Left ventricle myocardium inferior (tissue), 1 donor: ENCODE data around the gene ST6GALNAC4. TPM values are rescaled to one million over a fixed set of nuclear protein-coding genes. Genes with fewer than 3 reads are reported as not detected.

Experiments
- DNase-seq: peaks from one replicate; pipeline ENCODE4 v3.0.0-alpha.2; 2020
- H3K27ac ChIP-seq: fragments of 200-600 bp; replicated peaks from 2 replicates; pipeline ENCODE4 v1.8.0; 2021
- H3K27me3 ChIP-seq: fragments of 200-600 bp; 2 replicates; pipeline ENCODE4 v1.8.0; 2021; ENCODE audit warnings: low read depth
- H3K36me3 ChIP-seq: fragments of 200-600 bp; 2 replicates; pipeline ENCODE4 v1.8.0; 2021
- H3K4me1 ChIP-seq: fragments of 200-600 bp; 2 replicates; pipeline ENCODE4 v1.8.0; 2021
- H3K4me3 ChIP-seq: fragments of 200-600 bp; 2 replicates; pipeline ENCODE4 v1.8.0; 2021; ENCODE audit warnings: mild to moderate bottlenecking, moderate library complexity
- H3K9me3 ChIP-seq: fragments of 200-600 bp; replicated peaks from 2 replicates; pipeline ENCODE4 v1.8.0; 2021
- CTCF ChIP-seq: fragments of 200-600 bp; IDR thresholded peaks from 2 replicates; pipeline ENCODE4 v1.8.0; 2021; ENCODE audit warnings: antibody characterized with exemption, mild to moderate bottlenecking, borderline replicate concordance
- intact Hi-C: fragments of 100-400 bp; cut with micrococcal nuclease; formaldehyde crosslinking; loops from one replicate; pipeline ENCODE4 v1.11.0; 2022
- microRNA-seq: library from miRNA; unstranded; fragments of <30 nt; microRNA quantifications from one replicate; pipeline ENCODE4 v1.2.0, GENCODE V29; 2020
- total RNA-seq: library from RNA; stranded (reverse); fragmentation: NEBNext Ultra II Directional; extraction: Animal tissue kit (Norgen Biotek cat#: 25700); gene quantifications from one replicate; pipeline ENCODE4 v1.2.1, GENCODE V29; 2021
- donor health status: DM: no; HTN: yes; CAD: no; lungs with severe emphysema.

Gene ST6GALNAC4
- total RNA-seq, 1 donor from 2014 or later = 31.3 TPM

DNA sequence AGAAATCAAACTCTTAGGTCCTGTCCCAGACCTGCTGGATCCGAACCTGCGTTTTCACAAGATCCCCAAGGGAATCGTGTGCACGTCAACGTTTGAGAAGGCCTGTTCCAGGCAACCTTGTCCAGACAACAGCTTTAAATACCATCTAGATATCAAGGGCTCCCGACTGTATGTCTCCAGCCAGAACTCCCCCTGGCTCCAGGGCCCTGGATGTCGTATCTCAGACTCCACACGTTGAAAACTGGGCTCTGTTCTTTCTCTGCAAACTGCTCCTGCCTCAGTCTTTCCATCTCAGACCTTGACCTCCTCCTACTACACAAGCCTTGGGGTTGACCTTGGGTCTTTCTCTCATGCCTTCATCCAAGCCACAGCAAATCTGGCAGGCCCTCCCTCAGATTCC lies 56.6 kb downstream of the ST6GALNAC4 start:
- H3K4me1 ChIP-seq = peaks cover 99% of the 10 kb centered on the region
- no peak for TF ChIP-seq CTCF
- no peak for DNase-seq
- no peaks in the 10 kb centered on the region for H3K9me3 ChIP-seq
- H3K36me3 ChIP-seq = no peaks in the 10 kb centered on the region
- peak overlapping the region; percentile 97 for H3K27ac ChIP-seq
- no peak overlapping the region for H3K4me3 ChIP-seq
- H3K27me3 ChIP-seq = no peaks in the 10 kb centered on the region
- intact Hi-C loops = no loop called here

GRCh38 chr9:127858041-127858512 lies 58.8 kb downstream of the ST6GALNAC4 start:
- Histone ChIP-seq H3K9me3 (no peaks in the 10 kb centered on the region), H3K36me3 (peaks cover under 1% of the 10 kb centered on the region), H3K27me3 (no peaks in the 10 kb centered on the region), H3K4me1 (peaks cover 100% of the 10 kb centered on the region), H3K27ac (peak overlapping the region; percentile 97), H3K4me3 (peak overlapping the region; percentile 41)
- intact Hi-C loops = no loop called here
- no peak for TF ChIP-seq CTCF
- peak; percentile 83 for DNase-seq

Small RNAs within 50 kb of the gene (microRNA-seq; reads per million reads assigned to microRNA genes)
- gene MIR4672 = not detected

Other genes with a start within 250 kb of the ST6GALNAC4 start
- not detected for gene CFAP157, start 210.1 kb downstream of the ST6GALNAC4 start, total RNA-seq
- 13.9 TPM for gene PTRH1, start 201.4 kb downstream of the ST6GALNAC4 start, total RNA-seq
- 0.25 TPM for gene TTC16, start 201.0 kb downstream of the ST6GALNAC4 start, total RNA-seq
- 2.3 TPM for gene TOR2A, start 181.7 kb downstream of the ST6GALNAC4 start, total RNA-seq
- gene SH2D3C, start 138.4 kb downstream of the ST6GALNAC4 start, total RNA-seq = 18.2 TPM
- 46.4 TPM for gene CDK9, start 131.0 kb downstream of the ST6GALNAC4 start, total RNA-seq
- 38.0 TPM for gene FPGS, start 114.2 kb downstream of the ST6GALNAC4 start, total RNA-seq
- 139 TPM for gene ENG, start 62.4 kb downstream of the ST6GALNAC4 start, total RNA-seq
- 844 TPM for gene AK1, start 39.4 kb downstream of the ST6GALNAC4 start, total RNA-seq
- gene ST6GALNAC6, start 17.4 kb downstream of the ST6GALNAC4 start, total RNA-seq = 48.4 TPM
- gene PIP5KL1, start 13.7 kb upstream of the ST6GALNAC4 start, total RNA-seq = 0.85 TPM
- gene DPM2, start 20.8 kb upstream of the ST6GALNAC4 start, total RNA-seq = 14.0 TPM
- 20.7 TPM for gene EEIG1, start 63.9 kb upstream of the ST6GALNAC4 start, total RNA-seq
- gene NAIF1, start 150.3 kb upstream of the ST6GALNAC4 start, total RNA-seq = 7.9 TPM
- gene SLC25A25, start 151.2 kb upstream of the ST6GALNAC4 start, total RNA-seq = 5.4 TPM
- gene PTGES2, start 210.7 kb upstream of the ST6GALNAC4 start, total RNA-seq = 141 TPM
- not detected for gene LCN2, start 232.4 kb upstream of the ST6GALNAC4 start, total RNA-seq
- 52.5 TPM for gene BBLN, start 243.2 kb upstream of the ST6GALNAC4 start, total RNA-seq